A673 (cell line): Measurements from ENCODE around the gene CYBRD1.

ENCODE experiments used
- CTCF ChIP-seq: fragments of 300-800, 200-600 bp; sonication (generic); conservative IDR thresholded peaks from 2 replicates; pipeline ENCODE4 v1.5.1; 2017; ENCODE audit warnings: low read depth, mild to moderate bottlenecking, antibody characterized with exemption, low read length, moderate library complexity, mixed read lengths
- EZH2 ChIP-seq: fragments of 200-600 bp; sonication (generic); IDR thresholded peaks from 2 replicates; pipeline ENCODE4 v1.6.1; 2017; ENCODE audit warnings: borderline replicate concordance, low read depth, mild to moderate bottlenecking, mixed read lengths, antibody characterized with exemption, low read length; ENCODE audit not compliant: poor library complexity, severe bottlenecking

GRCh38 chr2:171531291-171531690, 9.0 kb downstream of the CYBRD1 start:
- no peak for TF ChIP-seq CTCF
- TF ChIP-seq EZH2: no peak
